IMR-90 (cell line): Measurements from ENCODE around the gene CAMK2D. TPM values are rescaled to one million over a fixed set of nuclear protein-coding genes. Genes with fewer than 3 reads are reported as not detected.

Experiments used
- ATAC-seq: fragments of 200-7000 bp; cut with Tn5 transposase; 2 replicates; pipeline ENCODE4 v1.9.1; 2020; ENCODE audit warnings: low read depth, mild to moderate bottlenecking, moderate library complexity
- BruUV-seq: library from RNA; stranded (reverse); fragments of 400-500 nt; replicated peaks from 2 replicates; lab custom pipeline; 2021; lab: Mats Ljungman, UMichigan
- CTCF ChIA-PET: fragments of 300-600 bp; formaldehyde crosslinking; extraction: SDS; loops from one replicate; lab custom pipeline; 2021; ENCODE audit warnings: antibody characterized with exemption; lab: Yijun Ruan, JAX
- POLR2A ChIA-PET: fragments of 300-600 bp; sonication (Branson Sonifier 250); formaldehyde crosslinking; loops from one replicate; lab custom pipeline; 2022; ENCODE audit warnings: antibody characterized with exemption; ENCODE audit not compliant: unreplicated experiment; lab: Charles Lee
- DNase-seq: peaks from one replicate; pipeline ENCODE4 v3.0.0; 2013
- H2AFZ ChIP-seq: replicated peaks from 2 replicates; pipeline ENCODE3; 2013; ENCODE audit warnings: low read length, mild to moderate bottlenecking; ENCODE audit not compliant: poor library complexity
- H2AK5ac ChIP-seq: 2 replicates; pipeline ENCODE4 v1.6.1; 2013; ENCODE audit warnings: low read depth, low read length, inconsistent platforms
- H2AK9ac ChIP-seq: replicated peaks from 2 replicates; pipeline ENCODE3; 2013; ENCODE audit warnings: mild to moderate bottlenecking, low read depth, low read length, moderate library complexity; ENCODE audit not compliant: poor library complexity
- H2BK120ac ChIP-seq: 2 replicates; pipeline ENCODE4 v1.6.1; 2013; ENCODE audit warnings: low read depth, low read length, inconsistent platforms
- H2BK15ac ChIP-seq: 3 replicates; pipeline ENCODE4 v1.6.1; 2013; ENCODE audit warnings: low read depth, low read length, inconsistent platforms
- H2BK20ac ChIP-seq: 2 replicates; pipeline ENCODE4 v1.6.1; 2013; ENCODE audit warnings: low read depth, mild to moderate bottlenecking, inconsistent platforms, low read length, moderate library complexity
- H2BK5ac ChIP-seq: 2 replicates; pipeline ENCODE4 v1.6.1; 2013; ENCODE audit warnings: mild to moderate bottlenecking, low read depth, low read length, inconsistent platforms; ENCODE audit not compliant: poor library complexity, severe bottlenecking
- H3K14ac ChIP-seq: replicated peaks from 2 replicates; pipeline ENCODE4 v1.6.1; 2013; ENCODE audit warnings: low read depth, low read length, inconsistent platforms
- H3K18ac ChIP-seq: 2 replicates; pipeline ENCODE4 v1.6.1; 2013; ENCODE audit warnings: low read depth, low read length, control low read depth
- H3K23ac ChIP-seq: 2 replicates; pipeline ENCODE4 v1.6.1; 2013; ENCODE audit warnings: low read depth, low read length, inconsistent platforms
- H3K27ac ChIP-seq: 2 replicates; pipeline ENCODE4 v1.5.1; 2013; ENCODE audit warnings: mild to moderate bottlenecking, control low read depth, low read length; ENCODE audit not compliant: insufficient read depth
- H3K27me3 ChIP-seq: 2 replicates; pipeline ENCODE4 v1.6.1; 2013; ENCODE audit warnings: low read length; ENCODE audit not compliant: control insufficient read depth, insufficient read depth
- H3K36me3 ChIP-seq: 2 replicates; pipeline ENCODE4 v1.6.1; 2013; ENCODE audit warnings: low read length, mixed read lengths; ENCODE audit not compliant: control insufficient read depth, insufficient read depth
- H3K4ac ChIP-seq: 2 replicates; pipeline ENCODE4 v1.6.1; 2013; ENCODE audit warnings: low read depth, low read length, inconsistent platforms
- H3K4me1 ChIP-seq: 2 replicates; pipeline ENCODE4 v1.6.1; 2013; ENCODE audit warnings: low read length, mixed read lengths; ENCODE audit not compliant: control insufficient read depth, insufficient read depth
- H3K4me2 ChIP-seq: 2 replicates; pipeline ENCODE4 v1.6.1; 2013; ENCODE audit warnings: low read depth, mild to moderate bottlenecking, control low read depth, low read length, moderate library complexity
- H3K4me3 ChIP-seq: 2 replicates; pipeline ENCODE4 v1.5.1; 2013; ENCODE audit warnings: low read depth, mild to moderate bottlenecking, control low read depth, low read length, moderate library complexity; ENCODE audit not compliant: insufficient read depth
- H3K56ac ChIP-seq: 2 replicates; pipeline ENCODE4 v1.6.1; 2013; ENCODE audit warnings: low read length, inconsistent platforms; ENCODE audit not compliant: insufficient read depth; ENCODE audit errors: extremely low read depth
- H3K79me1 ChIP-seq, 2 experiments: 2 replicates each; pipeline ENCODE4 v1.6.1; 2013; ENCODE audit warnings: low read length in 2 of 2, inconsistent platforms in 1 of 2, low read depth in 1 of 2
- H3K9ac ChIP-seq: 2 replicates; pipeline ENCODE4 v1.6.1; 2013; ENCODE audit warnings: low read depth, low read length, control low read depth
- H3K9me1 ChIP-seq: 2 replicates; pipeline ENCODE4 v1.6.1; 2013; ENCODE audit warnings: low read length, inconsistent platforms; ENCODE audit not compliant: insufficient read depth
- H3K9me3 ChIP-seq: 2 replicates; pipeline ENCODE4 v1.6.1; 2013; ENCODE audit warnings: low read length; ENCODE audit not compliant: control insufficient read depth, insufficient read depth
- H4K20me1 ChIP-seq: 2 replicates; pipeline ENCODE4 v1.6.1; 2013; ENCODE audit warnings: low read length, inconsistent platforms; ENCODE audit not compliant: insufficient read depth
- H4K5ac ChIP-seq: 2 replicates; pipeline ENCODE4 v1.6.1; 2013; ENCODE audit warnings: mild to moderate bottlenecking, low read depth, low read length, control low read depth
- H4K8ac ChIP-seq, 2 experiments: 2 replicates each; pipeline ENCODE4 v1.6.1; 2013; ENCODE audit warnings: low read depth in 2 of 2, low read length in 2 of 2, control low read depth in 1 of 2, inconsistent platforms in 1 of 2
- H4K91ac ChIP-seq: 2 replicates; pipeline ENCODE4 v1.6.1; 2013; ENCODE audit warnings: low read depth, low read length, inconsistent platforms; ENCODE audit not compliant: insufficient read depth
- BHLHE40 ChIP-seq: fragments of 150-350 bp; IDR thresholded peaks from 2 replicates; pipeline ENCODE4 v1.6.1; 2016; ENCODE audit warnings: mild to moderate bottlenecking, low read depth, low read length
- CEBPB ChIP-seq: IDR thresholded peaks from 2 replicates; pipeline ENCODE4 v1.6.1; 2012; ENCODE audit warnings: low read depth, low read length, improper control_type of control experiment
- CHD1 ChIP-seq: IDR thresholded peaks from 2 replicates; pipeline ENCODE4 v1.6.1; 2012; ENCODE audit warnings: low read depth, low read length, improper control_type of control experiment
- FOS ChIP-seq: fragments of 150-350 bp; IDR thresholded peaks from 2 replicates; pipeline ENCODE4 v1.6.1; 2016; ENCODE audit warnings: low read depth, low read length
- MAFK ChIP-seq: IDR thresholded peaks from 2 replicates; pipeline ENCODE4 v1.6.1; 2012; ENCODE audit warnings: low read depth, low read length, improper control_type of control experiment
- MAZ ChIP-seq: IDR thresholded peaks from 2 replicates; pipeline ENCODE4 v1.6.1; 2012; ENCODE audit warnings: low read depth, mild to moderate bottlenecking, low read length, improper control_type of control experiment, moderate library complexity, borderline replicate concordance
- MXI1 ChIP-seq: IDR thresholded peaks from 2 replicates; pipeline ENCODE4 v1.6.1; 2012; ENCODE audit warnings: low read depth, mild to moderate bottlenecking, low read length, moderate library complexity, borderline replicate concordance
- NFE2L2 ChIP-seq: fragments of 150-350 bp; IDR thresholded peaks from 2 replicates; pipeline ENCODE4 v1.6.1; 2016; ENCODE audit warnings: low read depth, mild to moderate bottlenecking, low read length
- POLR2A ChIP-seq: IDR thresholded peaks from 2 replicates; pipeline ENCODE4 v1.6.1; 2012; ENCODE audit warnings: mild to moderate bottlenecking, low read depth, low read length
- RAD21 ChIP-seq: IDR thresholded peaks from 2 replicates; pipeline ENCODE4 v1.6.1; 2012; ENCODE audit warnings: low read length, improper control_type of control experiment
- RCOR1 ChIP-seq: IDR thresholded peaks from 2 replicates; pipeline ENCODE4 v1.6.1; 2012; ENCODE audit warnings: mild to moderate bottlenecking, low read length, improper control_type of control experiment; ENCODE audit not compliant: insufficient replicate concordance
- RFX5 ChIP-seq: IDR thresholded peaks from 2 replicates; pipeline ENCODE4 v1.8.0; 2012; ENCODE audit warnings: low read depth, mild to moderate bottlenecking, low read length, moderate library complexity
- SMC3 ChIP-seq: fragments of 150-350 bp; IDR thresholded peaks from 2 replicates; pipeline ENCODE4 v1.6.1; 2016; ENCODE audit warnings: low read depth, mild to moderate bottlenecking, antibody characterized with exemption, low read length, moderate library complexity
- WGBS, 2 experiments: methylation state at CpG; one replicate each; pipeline versions ENCODE4 v1.1.5 to v1.1.7; 2013; ENCODE audit warnings: missing lambda C conversion rate in 2 of 2; ENCODE audit not compliant: insufficient read length in 1 of 2; ENCODE audit errors: extremely low coverage in 2 of 2; 5-methylcytosine and 5-hydroxymethylcytosine counted together
- dilution Hi-C: fragments of 300-500 bp; cut with HindIII; formaldehyde crosslinking; loops from one replicate; pipeline ENCODE4 v1.14.3; 2018; ENCODE audit warnings: low sequenced_read_pairs; ENCODE audit not compliant: unreplicated experiment
- in situ Hi-C: fragments of 300-500 bp; cut with MboI; formaldehyde crosslinking; loops from 3 replicates; pipeline ENCODE4 v1.14.3; 2019; ENCODE audit warnings: low sequenced_read_pairs, inconsistent platforms, mixed read lengths
- intact Hi-C: fragments of 100-400 bp; cut with micrococcal nuclease; formaldehyde crosslinking; loops from 2 replicates; pipeline ENCODE4 v1.10.0; 2022
- polyA plus RNA-seq, 3 experiments: library from polyadenylated mRNA; depleted of rRNA; stranded (reverse); fragments of >200 nt; gene quantifications; 2 replicates each; pipeline ENCODE4 v1.2.3, GENCODE V29; 2012; ENCODE audit warnings: low replicate concordance in 1 of 3
- total RNA-seq: library from RNA; depleted of rRNA; stranded (reverse); fragments of >200 nt; gene quantifications from 2 replicates; pipeline ENCODE4 v1.2.3, GENCODE V29; 2012
- TF ChIP-seq, protein P1 (sequence below): fragments of 150-350 bp; IDR thresholded peaks from 2 replicates; pipeline ENCODE4 v1.6.1; 2017; ENCODE audit warnings: mild to moderate bottlenecking, antibody characterized with exemption, low read length, low read depth
- TF ChIP-seq, protein P2 (sequence below): conservative IDR thresholded peaks from 2 replicates; pipeline ENCODE4 v1.5.1; 2012; ENCODE audit warnings: mild to moderate bottlenecking, low read depth, low read length, improper control_type of control experiment
- TF ChIP-seq, protein P3 (sequence below): fragments of 150-350 bp; IDR thresholded peaks from 2 replicates; pipeline ENCODE4 v1.6.1; 2016; ENCODE audit warnings: low read depth, mild to moderate bottlenecking, low read length, moderate library complexity, borderline replicate concordance

CAMK2D gene
- total and polyA plus RNA-seq, 2 of the 4 experiments (the other 2 are of a cell fraction) = 44.6 to 156 TPM

DNA sequence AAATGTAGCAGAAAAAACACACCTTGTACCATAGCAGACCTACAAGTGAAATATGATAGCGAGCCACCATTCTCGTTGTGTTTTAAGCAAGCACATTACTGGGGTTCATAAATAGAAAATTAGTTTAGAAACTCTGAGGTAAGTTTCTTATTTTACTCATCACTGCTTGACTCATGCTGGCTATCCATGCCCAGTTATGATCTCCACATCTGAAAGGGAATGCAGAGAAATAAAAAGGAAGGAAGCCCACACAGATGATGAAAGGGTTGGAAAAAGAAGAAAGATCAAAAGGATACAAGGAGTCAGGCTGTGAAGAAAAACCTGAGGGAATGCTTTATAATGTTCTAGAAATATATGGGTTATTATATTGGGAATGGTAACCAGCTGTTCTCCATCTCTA lies 54.5 kb downstream of the CAMK2D start:
- in situ Hi-C loops (no loop called here), intact Hi-C loops (no loop called here), dilution Hi-C loops (no loop called here)
- ChIA-PET CTCF (no interaction called here), POLR2A (no interaction called here)
- H3K27me3 ChIP-seq = no peaks in the 10 kb centered on the region
- H3K56ac ChIP-seq = no peak overlapping the region
- TF ChIP-seq, protein P1, sequence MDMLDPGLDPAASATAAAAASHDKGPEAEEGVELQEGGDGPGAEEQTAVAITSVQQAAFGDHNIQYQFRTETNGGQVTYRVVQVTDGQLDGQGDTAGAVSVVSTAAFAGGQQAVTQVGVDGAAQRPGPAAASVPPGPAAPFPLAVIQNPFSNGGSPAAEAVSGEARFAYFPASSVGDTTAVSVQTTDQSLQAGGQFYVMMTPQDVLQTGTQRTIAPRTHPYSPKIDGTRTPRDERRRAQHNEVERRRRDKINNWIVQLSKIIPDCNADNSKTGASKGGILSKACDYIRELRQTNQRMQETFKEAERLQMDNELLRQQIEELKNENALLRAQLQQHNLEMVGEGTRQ = no peak
- TF ChIP-seq RAD21 = no peak
- TF ChIP-seq, protein P2, sequence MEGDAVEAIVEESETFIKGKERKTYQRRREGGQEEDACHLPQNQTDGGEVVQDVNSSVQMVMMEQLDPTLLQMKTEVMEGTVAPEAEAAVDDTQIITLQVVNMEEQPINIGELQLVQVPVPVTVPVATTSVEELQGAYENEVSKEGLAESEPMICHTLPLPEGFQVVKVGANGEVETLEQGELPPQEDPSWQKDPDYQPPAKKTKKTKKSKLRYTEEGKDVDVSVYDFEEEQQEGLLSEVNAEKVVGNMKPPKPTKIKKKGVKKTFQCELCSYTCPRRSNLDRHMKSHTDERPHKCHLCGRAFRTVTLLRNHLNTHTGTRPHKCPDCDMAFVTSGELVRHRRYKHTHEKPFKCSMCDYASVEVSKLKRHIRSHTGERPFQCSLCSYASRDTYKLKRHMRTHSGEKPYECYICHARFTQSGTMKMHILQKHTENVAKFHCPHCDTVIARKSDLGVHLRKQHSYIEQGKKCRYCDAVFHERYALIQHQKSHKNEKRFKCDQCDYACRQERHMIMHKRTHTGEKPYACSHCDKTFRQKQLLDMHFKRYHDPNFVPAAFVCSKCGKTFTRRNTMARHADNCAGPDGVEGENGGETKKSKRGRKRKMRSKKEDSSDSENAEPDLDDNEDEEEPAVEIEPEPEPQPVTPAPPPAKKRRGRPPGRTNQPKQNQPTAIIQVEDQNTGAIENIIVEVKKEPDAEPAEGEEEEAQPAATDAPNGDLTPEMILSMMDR = no peak
- TF ChIP-seq CHD1 = no peak
- no peak for TF ChIP-seq MXI1
- TF ChIP-seq, protein P3, sequence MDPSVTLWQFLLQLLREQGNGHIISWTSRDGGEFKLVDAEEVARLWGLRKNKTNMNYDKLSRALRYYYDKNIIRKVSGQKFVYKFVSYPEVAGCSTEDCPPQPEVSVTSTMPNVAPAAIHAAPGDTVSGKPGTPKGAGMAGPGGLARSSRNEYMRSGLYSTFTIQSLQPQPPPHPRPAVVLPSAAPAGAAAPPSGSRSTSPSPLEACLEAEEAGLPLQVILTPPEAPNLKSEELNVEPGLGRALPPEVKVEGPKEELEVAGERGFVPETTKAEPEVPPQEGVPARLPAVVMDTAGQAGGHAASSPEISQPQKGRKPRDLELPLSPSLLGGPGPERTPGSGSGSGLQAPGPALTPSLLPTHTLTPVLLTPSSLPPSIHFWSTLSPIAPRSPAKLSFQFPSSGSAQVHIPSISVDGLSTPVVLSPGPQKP = no peak
- no peak for TF ChIP-seq RFX5
- no peak for TF ChIP-seq SMC3
- TF ChIP-seq POLR2A = no peak
- no peak for TF ChIP-seq FOS
- TF ChIP-seq BHLHE40 = no peak
- no peak for TF ChIP-seq MAZ
- no peak for TF ChIP-seq RCOR1
- TF ChIP-seq CEBPB = no peak; the same call in 1 of the 2 replicates
- TF ChIP-seq NFE2L2 = no peak
- TF ChIP-seq MAFK = no peak
- no peak overlapping the region for H4K91ac ChIP-seq
- WGBS, 2 experiments = no CpG with 5 or more reads among the region's 2 CpGs
- no peak overlapping the region for H3K4me3 ChIP-seq
- no TSS peak for BruUV-seq
- H2BK120ac ChIP-seq = no peak overlapping the region
- H2AK9ac ChIP-seq = no peak overlapping the region
- no peak overlapping the region for H4K5ac ChIP-seq
- H2BK20ac ChIP-seq = no peak overlapping the region
- peaks cover 3% of the 10 kb centered on the region; the same call in 1 of the 2 replicates for H3K9me1 ChIP-seq
- peaks cover 12% of the 10 kb centered on the region; the same call in 1 of the 2 replicates for H4K20me1 ChIP-seq
- H2AFZ ChIP-seq = no peak overlapping the region
- H3K4me1 ChIP-seq = peaks cover 2% of the 10 kb centered on the region; the same call in 1 of the 2 replicates
- no peak overlapping the region for H3K23ac ChIP-seq
- no peak overlapping the region for H3K4ac ChIP-seq
- no peak overlapping the region for H2AK5ac ChIP-seq
- H3K9me3 ChIP-seq = no peaks in the 10 kb centered on the region
- ATAC-seq (peak; percentile 48; the same call in 1 of the 2 replicates), DNase-seq (peak; percentile 74)
- no peaks in the 10 kb centered on the region for H3K36me3 ChIP-seq
- no peak overlapping the region for H3K9ac ChIP-seq
- no peak overlapping the region for H3K18ac ChIP-seq
- no peak overlapping the region for H2BK5ac ChIP-seq
- peaks cover 16 to 48% of the 10 kb centered on the region in 2 experiments for H3K79me1 ChIP-seq
- H3K4me2 ChIP-seq = no peak overlapping the region
- H4K8ac ChIP-seq = no peak overlapping the region
- no peak overlapping the region for H3K14ac ChIP-seq
- no peak overlapping the region for H2BK15ac ChIP-seq
- H3K27ac ChIP-seq = no peak overlapping the region
